Neural cell (in vitro differentiated cells): ENCODE data around the gene LEF1. TPM values are rescaled to one million over a fixed set of nuclear protein-coding genes. Genes with fewer than 3 reads are reported as not detected.

ENCODE experiments used
- H2AFZ ChIP-seq: fragments of 200-600, 300-800 bp; sonication (generic), shearing (Covaris generic); 2 replicates; pipeline ENCODE4 v1.6.0; 2014; ENCODE audit warnings: low read depth, mild to moderate bottlenecking, antibody characterized with exemption, low read length, moderate library complexity
- H3F3A ChIP-seq: fragments of 200-600 bp; shearing (Covaris generic); 2 replicates; pipeline ENCODE4 v1.6.1; 2016; ENCODE audit warnings: mild to moderate bottlenecking, moderate library complexity, mixed read lengths, antibody characterized with exemption, low read length; ENCODE audit not compliant: insufficient read depth, poor library complexity, severe bottlenecking
- H3K27ac ChIP-seq: fragments of 200-600, 300-800 bp; sonication (generic), shearing (Covaris generic); 2 replicates; pipeline ENCODE4 v1.5.1; 2014; ENCODE audit warnings: mild to moderate bottlenecking, low read length, moderate library complexity
- H3K27me3 ChIP-seq: fragments of 300-800, 200-600 bp; sonication (generic), shearing (Covaris generic); 2 replicates; pipeline ENCODE4 v1.6.0; 2014; ENCODE audit warnings: mild to moderate bottlenecking, low read depth, low read length, moderate library complexity; ENCODE audit not compliant: insufficient read depth
- H3K36me3 ChIP-seq: fragments of 300-800, 200-600 bp; sonication (generic), shearing (Covaris generic); 2 replicates; pipeline ENCODE4 v1.5.1; 2014; ENCODE audit warnings: mild to moderate bottlenecking, antibody characterized with exemption, low read length, moderate library complexity; ENCODE audit not compliant: insufficient read depth
- H3K4me2 ChIP-seq: fragments of 300-800, 200-600 bp; sonication (generic), shearing (Covaris generic); 2 replicates; pipeline ENCODE4 v1.6.0; 2014; ENCODE audit warnings: mild to moderate bottlenecking, low read length
- H3K4me3 ChIP-seq: fragments of 300-800, 200-600 bp; sonication (generic), shearing (Covaris generic); 2 replicates; pipeline ENCODE4 v1.5.1; 2014; ENCODE audit warnings: mild to moderate bottlenecking, low read length, moderate library complexity
- H3K79me2 ChIP-seq: fragments of 200-600 bp; shearing (Covaris generic); replicated peaks from 2 replicates; pipeline ENCODE4 v1.6.0; 2014; ENCODE audit warnings: mild to moderate bottlenecking, low read length, moderate library complexity; ENCODE audit not compliant: insufficient read depth
- H3K9ac ChIP-seq: fragments of 300-800, 200-600 bp; sonication (generic), shearing (Covaris generic); 2 replicates; pipeline ENCODE4 v1.6.1; 2016; ENCODE audit warnings: mild to moderate bottlenecking, low read length, mixed read lengths
- H3K9me2 ChIP-seq: fragments of 200-600 bp; shearing (Covaris generic); 2 replicates; pipeline ENCODE4 v1.6.1; 2016; ENCODE audit warnings: mild to moderate bottlenecking, low read length, mixed read lengths; ENCODE audit not compliant: insufficient read depth
- H3K9me3 ChIP-seq: fragments of 200-600, 300-800 bp; sonication (generic), shearing (Covaris generic); 2 replicates; pipeline ENCODE4 v1.6.1; 2016; ENCODE audit warnings: mild to moderate bottlenecking, mixed run types, low read length, moderate library complexity, mixed read lengths
- H4K20me1 ChIP-seq: fragments of 200-600 bp; shearing (Covaris generic); 2 replicates; pipeline ENCODE4 v1.6.1; 2016; ENCODE audit warnings: mild to moderate bottlenecking, mixed run types; ENCODE audit not compliant: insufficient read depth
- EP300 ChIP-seq: fragments of 450-650 bp; conservative IDR thresholded peaks from 2 replicates; pipeline ENCODE4 v1.6.1; 2014; ENCODE audit warnings: antibody characterized with exemption, mild to moderate bottlenecking, moderate library complexity; ENCODE audit not compliant: poor library complexity, severe bottlenecking
- EZH2 ChIP-seq: fragments of 200-600, 300-800 bp; shearing (Covaris generic), sonication (generic); IDR thresholded peaks from 2 replicates; pipeline ENCODE4 v1.6.1; 2014; ENCODE audit warnings: antibody characterized with exemption, low read length, borderline replicate concordance, mild to moderate bottlenecking; ENCODE audit not compliant: insufficient read depth, poor library complexity, severe bottlenecking
- MXI1 ChIP-seq: fragments of 450-650 bp; conservative IDR thresholded peaks from 2 replicates; pipeline ENCODE4 v1.6.1; 2014; ENCODE audit warnings: antibody characterized with exemption, mild to moderate bottlenecking; ENCODE audit not compliant: poor library complexity, severe bottlenecking
- POLR2AphosphoS5 ChIP-seq: IDR thresholded peaks from 2 replicates; pipeline ENCODE4 v1.6.1; 2012
- RAD21 ChIP-seq: fragments of 450-650 bp; conservative IDR thresholded peaks from 2 replicates; pipeline ENCODE4 v1.6.1; 2014; ENCODE audit warnings: antibody characterized with exemption, mild to moderate bottlenecking, moderate library complexity
- SMC3 ChIP-seq: fragments of 450-650 bp; conservative IDR thresholded peaks from 2 replicates; pipeline ENCODE4 v1.6.1; 2014; ENCODE audit warnings: antibody characterized with exemption, mild to moderate bottlenecking, moderate library complexity; ENCODE audit not compliant: poor library complexity
- TAF1 ChIP-seq: IDR thresholded peaks from 2 replicates; pipeline ENCODE4 v1.6.1; 2012; ENCODE audit warnings: low read depth
- polyA plus RNA-seq: library from polyadenylated mRNA; depleted of rRNA; stranded (reverse); fragments of >200 nt; gene quantifications from 2 replicates; pipeline ENCODE4 v1.2.3, GENCODE V29; 2014
- TF ChIP-seq, protein P1 (sequence below): fragments of 450-650 bp; IDR thresholded peaks from 2 replicates; pipeline ENCODE4 v1.5.1; 2014; ENCODE audit warnings: antibody characterized with exemption, mild to moderate bottlenecking, moderate library complexity; ENCODE audit not compliant: poor library complexity, severe bottlenecking
- TF ChIP-seq, protein P2 (sequence below): IDR thresholded peaks from 2 replicates; pipeline ENCODE4 v1.6.1; 2012; ENCODE audit warnings: borderline replicate concordance

The LEF1 gene
- polyA plus RNA-seq, 1 donor from 2014 or later: 0.78 TPM

DNA sequence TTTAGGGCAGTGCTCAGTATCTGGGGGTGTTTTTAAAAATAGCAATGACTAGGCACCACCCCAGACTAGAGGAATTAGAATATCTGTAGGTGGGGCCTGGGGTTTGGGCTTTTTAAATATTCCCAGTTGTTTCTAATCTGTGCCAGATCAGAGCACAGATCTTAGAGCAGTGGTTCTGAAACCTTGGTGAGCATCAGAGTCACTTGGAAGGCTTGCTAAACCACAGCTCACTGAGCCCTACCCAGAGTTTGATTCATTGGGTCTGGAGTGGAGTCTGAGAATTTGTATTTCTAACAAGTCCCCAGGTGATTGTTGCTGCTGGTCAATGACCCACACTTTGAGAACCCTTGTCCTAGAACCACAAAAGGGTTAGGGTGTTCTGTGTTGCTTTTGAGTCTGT is 162.4 kb downstream of the LEF1 start:
- no peak for TF ChIP-seq TAF1
- TF ChIP-seq POLR2AphosphoS5: no peak
- TF ChIP-seq RAD21: no peak
- TF ChIP-seq EP300: no peak
- Histone ChIP-seq H4K20me1 (no peaks in the 10 kb centered on the region), H3K9me3 (no peaks in the 10 kb centered on the region), H3K36me3 (no peaks in the 10 kb centered on the region), H3K27ac (no peak overlapping the region), H3K4me2 (no peak overlapping the region), H2AFZ (no peak overlapping the region), H3F3A (no peaks in the 10 kb centered on the region), H3K27me3 (no peaks in the 10 kb centered on the region), H3K9me2 (no peaks in the 10 kb centered on the region), H3K9ac (no peak overlapping the region), H3K79me2 (no peaks in the 10 kb centered on the region), H3K4me3 (no peak overlapping the region)

DNA sequence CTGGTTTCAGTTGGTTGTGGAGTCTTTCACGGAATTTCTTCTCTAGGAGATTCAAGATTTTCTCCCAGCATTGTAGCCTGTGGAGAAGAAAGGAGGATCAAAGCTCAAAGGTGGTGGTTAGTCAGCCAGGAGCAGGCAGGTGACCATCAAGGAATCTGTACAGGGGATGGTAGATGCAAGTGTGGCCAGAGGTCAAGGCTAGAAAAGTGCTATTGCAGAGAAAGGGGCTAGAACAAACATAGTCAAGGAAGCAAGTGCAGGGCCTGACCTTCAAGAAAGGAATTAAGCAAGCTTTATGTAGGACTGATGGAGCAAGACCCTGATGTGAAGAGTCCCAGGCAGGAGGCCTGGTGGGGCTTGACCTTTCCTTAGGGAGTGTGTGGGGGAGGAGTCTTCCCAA is 162.9 kb downstream of the LEF1 start:
- H3K9me2 ChIP-seq: no peaks in the 10 kb centered on the region
- TF ChIP-seq SMC3: no peak
- no peak for TF ChIP-seq POLR2AphosphoS5
- TF ChIP-seq, protein P1, sequence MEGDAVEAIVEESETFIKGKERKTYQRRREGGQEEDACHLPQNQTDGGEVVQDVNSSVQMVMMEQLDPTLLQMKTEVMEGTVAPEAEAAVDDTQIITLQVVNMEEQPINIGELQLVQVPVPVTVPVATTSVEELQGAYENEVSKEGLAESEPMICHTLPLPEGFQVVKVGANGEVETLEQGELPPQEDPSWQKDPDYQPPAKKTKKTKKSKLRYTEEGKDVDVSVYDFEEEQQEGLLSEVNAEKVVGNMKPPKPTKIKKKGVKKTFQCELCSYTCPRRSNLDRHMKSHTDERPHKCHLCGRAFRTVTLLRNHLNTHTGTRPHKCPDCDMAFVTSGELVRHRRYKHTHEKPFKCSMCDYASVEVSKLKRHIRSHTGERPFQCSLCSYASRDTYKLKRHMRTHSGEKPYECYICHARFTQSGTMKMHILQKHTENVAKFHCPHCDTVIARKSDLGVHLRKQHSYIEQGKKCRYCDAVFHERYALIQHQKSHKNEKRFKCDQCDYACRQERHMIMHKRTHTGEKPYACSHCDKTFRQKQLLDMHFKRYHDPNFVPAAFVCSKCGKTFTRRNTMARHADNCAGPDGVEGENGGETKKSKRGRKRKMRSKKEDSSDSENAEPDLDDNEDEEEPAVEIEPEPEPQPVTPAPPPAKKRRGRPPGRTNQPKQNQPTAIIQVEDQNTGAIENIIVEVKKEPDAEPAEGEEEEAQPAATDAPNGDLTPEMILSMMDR: no peak
- H3K9ac ChIP-seq: no peak overlapping the region
- H2AFZ ChIP-seq: no peak overlapping the region
- H4K20me1 ChIP-seq: no peaks in the 10 kb centered on the region
- H3K4me3 ChIP-seq: no peak overlapping the region
- H3K79me2 ChIP-seq: no peaks in the 10 kb centered on the region
- no peak overlapping the region for H3K4me2 ChIP-seq
- H3F3A ChIP-seq: no peaks in the 10 kb centered on the region
- H3K9me3 ChIP-seq: no peaks in the 10 kb centered on the region
- no peaks in the 10 kb centered on the region for H3K36me3 ChIP-seq
- no peaks in the 10 kb centered on the region for H3K27me3 ChIP-seq
- no peak overlapping the region for H3K27ac ChIP-seq

DNA sequence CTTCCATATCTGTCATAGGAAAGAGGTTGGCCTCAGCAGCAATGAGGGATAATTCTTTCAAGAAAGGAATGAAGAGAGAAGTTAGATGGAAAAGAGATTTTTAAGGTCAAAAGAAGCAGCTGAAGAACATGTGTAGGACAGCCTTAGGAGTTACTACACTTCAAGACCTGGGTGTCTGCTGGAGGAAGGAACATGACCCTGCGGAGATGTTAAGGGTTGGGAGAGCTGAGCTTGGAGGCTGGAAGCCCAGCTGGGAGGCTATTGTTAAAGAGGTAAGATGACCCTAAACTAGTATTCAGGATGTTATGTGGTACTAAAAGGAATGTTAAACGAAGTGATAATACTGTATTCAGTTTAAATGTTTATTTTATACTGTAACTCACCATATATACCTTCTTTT is 164.1 kb downstream of the LEF1 start:
- Histone ChIP-seq H3K9me3 (no peaks in the 10 kb centered on the region), H3K4me2 (no peak overlapping the region), H3F3A (no peaks in the 10 kb centered on the region), H2AFZ (no peak overlapping the region), H3K27ac (no peak overlapping the region), H3K79me2 (no peaks in the 10 kb centered on the region), H4K20me1 (no peaks in the 10 kb centered on the region), H3K27me3 (no peaks in the 10 kb centered on the region), H3K36me3 (no peaks in the 10 kb centered on the region), H3K4me3 (no peak overlapping the region), H3K9ac (no peak overlapping the region), H3K9me2 (no peaks in the 10 kb centered on the region)
- TF ChIP-seq, protein P2, sequence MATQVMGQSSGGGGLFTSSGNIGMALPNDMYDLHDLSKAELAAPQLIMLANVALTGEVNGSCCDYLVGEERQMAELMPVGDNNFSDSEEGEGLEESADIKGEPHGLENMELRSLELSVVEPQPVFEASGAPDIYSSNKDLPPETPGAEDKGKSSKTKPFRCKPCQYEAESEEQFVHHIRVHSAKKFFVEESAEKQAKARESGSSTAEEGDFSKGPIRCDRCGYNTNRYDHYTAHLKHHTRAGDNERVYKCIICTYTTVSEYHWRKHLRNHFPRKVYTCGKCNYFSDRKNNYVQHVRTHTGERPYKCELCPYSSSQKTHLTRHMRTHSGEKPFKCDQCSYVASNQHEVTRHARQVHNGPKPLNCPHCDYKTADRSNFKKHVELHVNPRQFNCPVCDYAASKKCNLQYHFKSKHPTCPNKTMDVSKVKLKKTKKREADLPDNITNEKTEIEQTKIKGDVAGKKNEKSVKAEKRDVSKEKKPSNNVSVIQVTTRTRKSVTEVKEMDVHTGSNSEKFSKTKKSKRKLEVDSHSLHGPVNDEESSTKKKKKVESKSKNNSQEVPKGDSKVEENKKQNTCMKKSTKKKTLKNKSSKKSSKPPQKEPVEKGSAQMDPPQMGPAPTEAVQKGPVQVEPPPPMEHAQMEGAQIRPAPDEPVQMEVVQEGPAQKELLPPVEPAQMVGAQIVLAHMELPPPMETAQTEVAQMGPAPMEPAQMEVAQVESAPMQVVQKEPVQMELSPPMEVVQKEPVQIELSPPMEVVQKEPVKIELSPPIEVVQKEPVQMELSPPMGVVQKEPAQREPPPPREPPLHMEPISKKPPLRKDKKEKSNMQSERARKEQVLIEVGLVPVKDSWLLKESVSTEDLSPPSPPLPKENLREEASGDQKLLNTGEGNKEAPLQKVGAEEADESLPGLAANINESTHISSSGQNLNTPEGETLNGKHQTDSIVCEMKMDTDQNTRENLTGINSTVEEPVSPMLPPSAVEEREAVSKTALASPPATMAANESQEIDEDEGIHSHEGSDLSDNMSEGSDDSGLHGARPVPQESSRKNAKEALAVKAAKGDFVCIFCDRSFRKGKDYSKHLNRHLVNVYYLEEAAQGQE: no peak
- TF ChIP-seq EP300 (no peak), TAF1 (no peak), MXI1 (no peak), EZH2 (no peak), SMC3 (no peak), RAD21 (no peak), POLR2AphosphoS5 (no peak)
